ENCODE data around the gene CHIC1. TPM values are rescaled to one million over a fixed set of nuclear protein-coding genes. Genes with fewer than 3 reads are reported as not detected.
"Not testable (repeated sequence)": the region's sequence is repeated elsewhere in the genome, so short reads cannot be mapped to it uniquely, and the experiment has no call there.

CHIC1 gene
- total RNA-seq, 1 donor from 2014 or later: 8.7 TPM

GRCh38 chrX:73615022-73615421 is 52.0 kb downstream of the CHIC1 start:
- no peaks in the 10 kb centered on the region for H3K9me3 ChIP-seq
- H3K36me3 ChIP-seq: no peaks in the 10 kb centered on the region
- H3K4me1 ChIP-seq: no peaks in the 10 kb centered on the region
- intact Hi-C loops (cut with DNase I): no loop called here
- DNase-seq (no peak), ATAC-seq (no peak)
- H3K27ac ChIP-seq: no peak overlapping the region
- TF ChIP-seq CTCF (IDR thresholded peaks at IDR 0.05): no peak
- H3K4me3 ChIP-seq: no peak overlapping the region
- H3K27me3 ChIP-seq: no peaks in the 10 kb centered on the region

- DNase-seq; H3K27ac ChIP-seq; H3K36me3 ChIP-seq; H3K4me3 ChIP-seq; H3K9me3 ChIP-seq; H3K4me1 ChIP-seq; ATAC-seq; H3K27me3 ChIP-seq; intact Hi-C loops (cut with DNase I): not testable (repeated sequence)
These were observed 78.7 kb downstream of the CHIC1 start for GRCh38 chrX:73641669-73642068.

- Histone ChIP-seq H3K36me3 (no peaks in the 10 kb centered on the region), H3K9me3 (no peaks in the 10 kb centered on the region), H3K4me1 (no peaks in the 10 kb centered on the region), H3K27me3 (no peaks in the 10 kb centered on the region), H3K4me3 (no peak overlapping the region), H3K27ac (no peak overlapping the region)
- intact Hi-C loops (cut with DNase I): no loop called here
- no peak for TF ChIP-seq CTCF (IDR thresholded peaks at IDR 0.05)
- ATAC-seq (no peak), DNase-seq (no peak)
These were observed 84.2 kb downstream of the CHIC1 start for GRCh38 chrX:73647212-73647611.

- Histone ChIP-seq H3K27me3 (no peaks in the 10 kb centered on the region), H3K36me3 (no peaks in the 10 kb centered on the region), H3K27ac (no peak overlapping the region), H3K9me3 (no peaks in the 10 kb centered on the region), H3K4me1 (no peaks in the 10 kb centered on the region), H3K4me3 (no peak overlapping the region)
- no peak for TF ChIP-seq CTCF (IDR thresholded peaks at IDR 0.05)
- intact Hi-C loops (cut with DNase I): no loop called here
- ATAC-seq: no peak
- DNase-seq: no peak
These were observed 84.8 kb downstream of the CHIC1 start for GRCh38 chrX:73647632-73648322.

- H3K27me3 ChIP-seq; H3K9me3 ChIP-seq; H3K4me3 ChIP-seq; ATAC-seq; H3K27ac ChIP-seq; DNase-seq; H3K36me3 ChIP-seq; intact Hi-C loops (cut with DNase I); H3K4me1 ChIP-seq: not testable (repeated sequence)
These were observed 98.3 kb downstream of the CHIC1 start for GRCh38 chrX:73661322-73661721.

GRCh38 chrX:73668779-73669178 is 105.8 kb downstream of the CHIC1 start:
- Histone ChIP-seq H3K36me3 (no peaks in the 10 kb centered on the region), H3K27me3 (no peaks in the 10 kb centered on the region), H3K4me3 (no peak overlapping the region), H3K27ac (no peak overlapping the region), H3K9me3 (no peaks in the 10 kb centered on the region), H3K4me1 (no peaks in the 10 kb centered on the region)
- ATAC-seq (peak; percentile 43), DNase-seq (no peak)
- intact Hi-C loops (cut with DNase I): no loop called here
- no peak for TF ChIP-seq CTCF (IDR thresholded peaks at IDR 0.05)

GRCh38 chrX:73681408-73681807 is 118.4 kb downstream of the CHIC1 start:
- Histone ChIP-seq H3K27me3 (no peaks in the 10 kb centered on the region), H3K9me3 (no peaks in the 10 kb centered on the region), H3K36me3 (no peaks in the 10 kb centered on the region), H3K27ac (no peak overlapping the region), H3K4me1 (no peaks in the 10 kb centered on the region), H3K4me3 (no peak overlapping the region)
- intact Hi-C loops (cut with DNase I): no loop called here
- no peak for ATAC-seq
- TF ChIP-seq CTCF (IDR thresholded peaks at IDR 0.05): no peak
- DNase-seq: no peak

Measured in upper lobe of right lung (tissue), 1 donor.